MM.1S (cell line): ENCODE results near the gene LRRC74B.

Experiments
- DNase-seq: peaks from one replicate; pipeline ENCODE4 v3.0.0-alpha.2; 2015
- H2AFZ ChIP-seq: fragments of 300-600 bp; sonication (generic); 2 replicates; pipeline ENCODE4 v1.6.0; 2016; ENCODE audit warnings: antibody characterized with exemption, low read length
- H3F3A ChIP-seq: fragments of 300-600 bp; sonication (generic); 2 replicates; pipeline ENCODE4 v1.6.1; 2016; ENCODE audit warnings: mild to moderate bottlenecking, antibody characterized with exemption, low read length, moderate library complexity, mixed read lengths; ENCODE audit not compliant: insufficient read depth
- H3K27ac ChIP-seq: fragments of 300-600 bp; sonication (generic); 2 replicates; pipeline ENCODE4 v1.5.1; 2016; ENCODE audit warnings: mild to moderate bottlenecking, low read length
- H3K27me3 ChIP-seq: fragments of 300-600 bp; sonication (generic); replicated peaks from 2 replicates; pipeline ENCODE4 v1.6.0; 2016; ENCODE audit warnings: low read length; ENCODE audit not compliant: insufficient read depth
- H3K36me3 ChIP-seq: fragments of 300-600 bp; sonication (generic); replicated peaks from 2 replicates; pipeline ENCODE4 v1.6.1; 2016; ENCODE audit warnings: mild to moderate bottlenecking, low read length, mixed read lengths; ENCODE audit not compliant: insufficient read depth
- H3K4me1 ChIP-seq: fragments of 300-600 bp; sonication (generic); 2 replicates; pipeline ENCODE4 v1.6.1; 2016; ENCODE audit warnings: low read length, mixed read lengths
- H3K4me2 ChIP-seq: fragments of 300-600 bp; sonication (generic); 2 replicates; pipeline ENCODE4 v1.6.0; 2016; ENCODE audit warnings: low read depth, low read length
- H3K4me3 ChIP-seq: fragments of 300-600 bp; sonication (generic); 2 replicates; pipeline ENCODE4 v1.5.1; 2016; ENCODE audit warnings: low read length, mixed read lengths
- H3K79me2 ChIP-seq: fragments of 300-600 bp; sonication (generic); 2 replicates; pipeline ENCODE4 v1.6.1; 2016; ENCODE audit warnings: mixed run types, low read length, mixed read lengths
- H3K9ac ChIP-seq: fragments of 300-600 bp; sonication (generic); 2 replicates; pipeline ENCODE4 v1.6.1; 2016; ENCODE audit warnings: low read length, mixed read lengths
- H3K9me2 ChIP-seq: fragments of 300-600 bp; sonication (generic); replicated peaks from 2 replicates; pipeline ENCODE4 v1.6.1; 2016; ENCODE audit warnings: mild to moderate bottlenecking, low read length, mixed read lengths; ENCODE audit not compliant: insufficient read depth
- H3K9me3 ChIP-seq: fragments of 300-600 bp; sonication (generic); replicated peaks from 2 replicates; pipeline ENCODE4 v1.6.1; 2016; ENCODE audit warnings: mild to moderate bottlenecking, low read length, mixed read lengths; ENCODE audit not compliant: insufficient read depth
- H4K20me1 ChIP-seq: fragments of 300-600 bp; sonication (generic); 2 replicates; pipeline ENCODE4 v1.6.1; 2016; ENCODE audit warnings: mild to moderate bottlenecking, low read length, moderate library complexity, mixed read lengths; ENCODE audit not compliant: insufficient read depth
- EZH2 ChIP-seq: fragments of 300-600 bp; sonication (generic); optimal IDR thresholded peaks from 2 replicates; pipeline ENCODE3; 2017; ENCODE audit warnings: low read depth, mild to moderate bottlenecking, antibody characterized with exemption, low read length, mixed read lengths
- EZH2phosphoT487 ChIP-seq: fragments of 300-600 bp; sonication (generic); IDR thresholded peaks from 2 replicates; pipeline ENCODE4 v1.6.1; 2018; ENCODE audit warnings: antibody characterized with exemption, low read length
- TF ChIP-seq, protein P1 (sequence below): fragments of 300-600 bp; sonication (generic); IDR thresholded peaks from 2 replicates; pipeline ENCODE4 v1.5.1; 2016; ENCODE audit warnings: antibody characterized with exemption, low read length, mixed read lengths

The LRRC74B gene

GRCh38 chr22:21064917-21065864 is 19.4 kb downstream of the LRRC74B start:
- TF ChIP-seq, protein P1, sequence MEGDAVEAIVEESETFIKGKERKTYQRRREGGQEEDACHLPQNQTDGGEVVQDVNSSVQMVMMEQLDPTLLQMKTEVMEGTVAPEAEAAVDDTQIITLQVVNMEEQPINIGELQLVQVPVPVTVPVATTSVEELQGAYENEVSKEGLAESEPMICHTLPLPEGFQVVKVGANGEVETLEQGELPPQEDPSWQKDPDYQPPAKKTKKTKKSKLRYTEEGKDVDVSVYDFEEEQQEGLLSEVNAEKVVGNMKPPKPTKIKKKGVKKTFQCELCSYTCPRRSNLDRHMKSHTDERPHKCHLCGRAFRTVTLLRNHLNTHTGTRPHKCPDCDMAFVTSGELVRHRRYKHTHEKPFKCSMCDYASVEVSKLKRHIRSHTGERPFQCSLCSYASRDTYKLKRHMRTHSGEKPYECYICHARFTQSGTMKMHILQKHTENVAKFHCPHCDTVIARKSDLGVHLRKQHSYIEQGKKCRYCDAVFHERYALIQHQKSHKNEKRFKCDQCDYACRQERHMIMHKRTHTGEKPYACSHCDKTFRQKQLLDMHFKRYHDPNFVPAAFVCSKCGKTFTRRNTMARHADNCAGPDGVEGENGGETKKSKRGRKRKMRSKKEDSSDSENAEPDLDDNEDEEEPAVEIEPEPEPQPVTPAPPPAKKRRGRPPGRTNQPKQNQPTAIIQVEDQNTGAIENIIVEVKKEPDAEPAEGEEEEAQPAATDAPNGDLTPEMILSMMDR: no peak
- no peak for TF ChIP-seq EZH2
- no peak for TF ChIP-seq EZH2phosphoT487
- Histone ChIP-seq H4K20me1 (no peaks in the 10 kb centered on the region), H2AFZ (no peak overlapping the region), H3K27me3 (peaks cover 53% of the 10 kb centered on the region), H3K9ac (no peak overlapping the region), H3K36me3 (no peaks in the 10 kb centered on the region), H3K9me2 (no peaks in the 10 kb centered on the region), H3K27ac (no peak overlapping the region), H3K79me2 (no peaks in the 10 kb centered on the region), H3K4me2 (peak overlapping the region; percentile 13; the same call in 1 of the 2 replicates), H3K4me1 (peaks cover 8% of the 10 kb centered on the region), H3F3A (no peaks in the 10 kb centered on the region), H3K9me3 (no peaks in the 10 kb centered on the region), H3K4me3 (no peak overlapping the region)
- no peak for DNase-seq

GRCh38 chr22:21067075-21067900 is 21.5 kb downstream of the LRRC74B start:
- H4K20me1 ChIP-seq: no peaks in the 10 kb centered on the region
- H3K27ac ChIP-seq: no peak overlapping the region
- H3K9ac ChIP-seq: no peak overlapping the region
- H3F3A ChIP-seq: no peaks in the 10 kb centered on the region
- H3K36me3 ChIP-seq: no peaks in the 10 kb centered on the region
- H3K4me1 ChIP-seq: peaks cover 8% of the 10 kb centered on the region
- no peaks in the 10 kb centered on the region for H3K9me2 ChIP-seq
- TF ChIP-seq, protein P1: no peak
- H3K4me3 ChIP-seq: no peak overlapping the region
- H2AFZ ChIP-seq: no peak overlapping the region
- DNase-seq: no peak
- H3K9me3 ChIP-seq: no peaks in the 10 kb centered on the region
- no peak overlapping the region for H3K4me2 ChIP-seq
- no peaks in the 10 kb centered on the region for H3K79me2 ChIP-seq
- H3K27me3 ChIP-seq: peaks cover 65% of the 10 kb centered on the region

DNA sequence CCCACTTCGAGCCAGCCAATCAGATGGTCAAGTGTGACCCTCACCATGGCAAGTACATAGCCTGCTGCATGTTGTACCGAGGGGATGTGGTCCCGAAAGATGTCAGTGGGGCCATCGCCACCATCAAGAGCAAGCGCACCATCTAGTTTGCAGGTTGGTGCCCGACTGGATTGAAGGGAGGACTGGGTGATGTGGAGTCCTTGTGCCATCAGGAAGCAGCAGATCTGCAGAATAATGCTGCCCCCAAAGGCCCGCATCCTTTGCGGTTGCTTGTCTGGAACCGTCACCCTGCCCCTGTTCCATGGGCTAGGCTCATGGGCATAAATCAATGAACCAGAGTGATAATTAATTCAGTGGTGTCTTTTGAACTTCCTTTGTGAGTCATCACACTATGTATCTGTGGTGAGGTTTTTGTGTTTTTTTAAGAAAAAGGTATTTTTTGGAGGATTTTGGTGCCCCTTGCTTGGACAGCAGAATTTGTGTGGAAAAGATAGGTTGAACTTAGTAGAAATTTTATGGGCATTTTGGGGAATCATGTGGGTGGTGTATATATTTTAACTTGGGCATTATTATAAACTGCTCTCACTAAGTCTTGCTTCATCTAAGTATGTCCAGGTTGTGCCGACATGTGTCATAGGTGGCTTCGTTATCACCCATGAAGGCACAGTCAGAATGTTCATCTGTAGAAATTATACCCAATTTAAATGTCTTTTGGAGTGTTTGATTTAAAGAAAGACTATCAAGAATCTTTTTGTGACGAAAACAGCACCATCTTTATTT is 22.3 kb downstream of the LRRC74B start:
- Histone ChIP-seq H3K27me3 (peaks cover 61% of the 10 kb centered on the region), H3K9me2 (no peaks in the 10 kb centered on the region), H3K4me2 (no peak overlapping the region), H3K9ac (no peak overlapping the region), H3K27ac (no peak overlapping the region), H3K4me3 (no peak overlapping the region), H3K36me3 (no peaks in the 10 kb centered on the region), H3F3A (no peaks in the 10 kb centered on the region), H3K79me2 (no peaks in the 10 kb centered on the region), H2AFZ (no peak overlapping the region), H3K4me1 (peaks cover 8% of the 10 kb centered on the region), H4K20me1 (no peaks in the 10 kb centered on the region), H3K9me3 (no peaks in the 10 kb centered on the region)
- TF ChIP-seq, protein P1: no peak
- TF ChIP-seq EZH2phosphoT487 (no peak), EZH2 (no peak)
- DNase-seq: no peak
